Measurements from ENCODE around the gene FHOD3.
A peak's percentile ranks its signal among the peaks of the same experiment; 100 is the strongest.
"Not testable (repeated sequence)": the region's sequence is repeated elsewhere in the genome, so short reads cannot be mapped to it uniquely, and the experiment has no call there.

The FHOD3 gene

DNA sequence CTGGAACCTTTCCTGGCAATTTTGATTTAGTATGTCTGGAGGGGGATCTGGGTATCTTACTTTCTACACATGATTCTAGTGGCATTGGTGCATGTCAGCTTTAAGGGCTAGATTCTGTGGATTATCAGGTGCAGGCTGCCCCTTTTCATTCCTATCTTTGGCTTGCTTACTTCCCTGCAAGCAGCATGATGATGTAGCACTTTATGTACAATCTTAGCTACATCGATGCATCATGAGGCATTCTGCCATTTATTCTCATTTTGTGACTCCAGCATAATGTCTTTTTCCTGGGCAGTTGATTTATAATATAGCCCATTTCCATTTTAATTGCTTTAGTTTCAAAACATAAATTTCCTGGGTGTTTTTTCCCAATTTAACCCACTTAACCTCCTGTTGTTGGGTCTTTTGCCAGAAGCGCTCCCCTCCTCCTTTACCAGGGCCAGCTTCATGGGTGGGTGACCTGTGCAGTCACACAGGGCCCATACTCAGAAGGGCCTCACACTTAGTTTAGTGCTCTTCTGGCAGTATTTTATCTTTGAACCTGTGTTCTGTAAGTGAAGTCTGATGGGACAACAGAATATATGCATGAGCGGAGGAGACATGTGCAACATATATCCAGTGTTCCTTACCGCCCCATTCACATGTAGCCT, 495.2 kb downstream of the FHOD3 start:
- DNase-seq (ENCODE audit: low read depth), result no peak

- DNase-seq (ENCODE audit: low read depth), result no peak
Observed at GRCh38 chr18:36798738-36799473, 501.4 kb downstream of the FHOD3 start.

DNA sequence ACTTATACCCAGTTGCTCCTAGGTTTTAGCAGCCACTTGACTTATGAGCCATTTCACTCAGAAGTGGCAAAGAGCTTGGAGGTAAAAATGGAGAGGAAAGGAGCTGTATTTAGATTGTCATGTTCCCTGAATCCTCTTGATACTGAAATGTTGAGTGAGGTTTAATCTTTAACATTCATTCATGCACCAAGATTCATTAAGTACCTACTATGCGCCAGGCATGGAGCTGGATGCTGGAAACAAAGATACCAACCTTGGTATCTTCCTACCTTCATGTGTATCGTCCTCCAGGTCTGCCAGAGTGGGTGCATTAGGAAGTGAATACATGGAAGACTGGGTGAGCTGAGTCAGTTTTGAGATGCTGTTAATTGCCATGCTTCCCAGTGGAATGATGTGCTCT, 507.6 kb downstream of the FHOD3 start:
- no peak for DNase-seq (ENCODE audit: low read depth)

DNA sequence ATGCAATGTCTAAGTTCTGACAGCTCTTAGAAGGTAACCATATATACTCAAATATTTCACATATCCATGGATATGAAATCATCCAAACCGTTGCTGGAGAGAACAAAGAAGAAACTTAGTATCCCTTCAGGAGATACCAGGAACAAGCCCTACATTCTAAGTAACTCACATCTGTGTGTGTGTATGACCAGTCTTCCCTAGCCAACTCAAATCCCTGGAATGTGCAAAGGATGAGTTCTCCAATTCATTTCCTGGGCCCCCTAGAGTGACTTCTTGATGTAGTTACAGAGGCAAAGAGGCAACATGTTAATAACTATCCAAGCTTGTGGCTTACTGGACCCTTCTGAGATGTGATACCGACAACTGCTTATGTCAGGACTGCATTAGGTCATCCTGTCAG, 511.2 kb downstream of the FHOD3 start:
- DNase-seq (ENCODE audit: low read depth), result no peak

GRCh38 chr18:36809590-36810381, 512.3 kb downstream of the FHOD3 start:
- no peak for DNase-seq (ENCODE audit: low read depth)

GRCh38 chr18:36811430-36811829, 513.9 kb downstream of the FHOD3 start:
- no peak for DNase-seq (ENCODE audit: low read depth)

GRCh38 chr18:36811955-36812354, 514.4 kb downstream of the FHOD3 start:
- DNase-seq (ENCODE audit: low read depth), result no peak

GRCh38 chr18:36812678-36813077, 515.2 kb downstream of the FHOD3 start:
- no peak for DNase-seq (ENCODE audit: low read depth)

GRCh38 chr18:36813101-36813775, 515.7 kb downstream of the FHOD3 start:
- no peak for DNase-seq (ENCODE audit: low read depth)

DNA sequence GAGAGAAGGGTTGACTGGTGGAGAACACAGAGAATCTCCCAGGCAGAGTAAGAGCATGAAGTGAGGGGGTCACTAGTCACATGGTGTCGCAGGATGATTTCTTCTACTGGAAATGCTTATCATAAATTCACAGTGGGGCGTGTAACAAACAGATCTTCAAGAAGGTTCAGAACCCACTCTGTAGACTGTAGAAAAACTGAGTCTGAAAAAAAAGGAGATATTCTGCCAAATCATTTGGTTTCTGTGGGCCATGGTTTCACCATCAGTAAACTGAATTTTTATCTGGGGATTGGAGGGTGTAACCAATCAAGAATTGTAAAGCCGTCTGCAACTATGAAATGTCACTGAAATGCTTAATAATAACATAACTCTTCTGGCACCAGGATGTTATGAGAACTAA, 516.3 kb downstream of the FHOD3 start:
- no peak for DNase-seq (ENCODE audit: low read depth)

- DNase-seq (ENCODE audit: low read depth), result no peak
Observed at GRCh38 chr18:36814994-36815393, 517.5 kb downstream of the FHOD3 start.

DNA sequence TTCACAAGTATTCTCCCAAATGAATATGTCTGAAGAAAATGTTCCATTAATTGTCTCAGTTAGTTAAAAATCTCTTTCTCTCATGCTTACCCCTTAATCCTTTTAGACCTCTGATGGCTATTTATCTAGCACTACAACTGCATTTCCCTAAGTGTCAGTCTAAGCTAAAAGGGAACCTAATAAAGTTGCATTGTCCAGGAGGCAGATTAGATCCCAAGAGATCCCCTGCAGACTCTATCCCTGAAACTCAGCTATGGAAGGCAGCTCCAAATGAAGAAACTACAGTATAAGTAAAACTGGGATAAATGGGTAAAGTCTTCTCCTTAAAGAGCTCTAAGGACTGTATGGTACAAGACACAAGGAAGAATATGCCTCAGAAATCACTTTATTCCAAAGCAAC, 518.6 kb downstream of the FHOD3 start:
- not testable (repeated sequence) for DNase-seq (ENCODE audit: low read depth)

- DNase-seq (ENCODE audit: low read depth), result no peak
Observed at GRCh38 chr18:36817039-36817438, 519.5 kb downstream of the FHOD3 start.

DNA sequence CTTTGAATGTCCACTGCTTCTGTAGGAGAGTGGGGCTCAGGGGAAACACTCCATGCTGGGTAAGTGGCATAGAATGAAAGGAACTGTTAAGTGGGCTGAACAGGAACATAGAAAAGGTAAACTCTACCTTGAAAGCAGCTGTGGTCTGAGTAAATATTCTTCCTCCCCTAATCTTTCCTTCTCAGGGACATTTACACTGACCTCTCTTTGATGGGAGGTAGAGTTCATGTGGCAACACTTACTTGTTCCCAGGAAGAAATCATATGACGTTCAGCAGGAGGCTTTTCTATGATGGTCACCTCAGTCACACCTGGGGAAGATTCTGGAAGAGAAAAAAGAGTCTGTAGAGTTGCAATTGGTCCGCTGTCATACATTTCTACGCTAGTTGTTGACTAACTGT, 521.1 kb downstream of the FHOD3 start:
- DNase-seq (ENCODE audit: low read depth), result no peak

- DNase-seq (ENCODE audit: low read depth), result no peak
Observed at GRCh38 chr18:36819621-36820020, 522.1 kb downstream of the FHOD3 start.

- no peak for DNase-seq (ENCODE audit: low read depth)
Observed at GRCh38 chr18:36821681-36822080, 524.2 kb downstream of the FHOD3 start.

- DNase-seq (ENCODE audit: low read depth), result no peak
Observed at GRCh38 chr18:36825526-36825925, 528.0 kb downstream of the FHOD3 start.

- DNase-seq (ENCODE audit: low read depth), result no peak
Observed at GRCh38 chr18:36826556-36826955, 529.0 kb downstream of the FHOD3 start.

DNA sequence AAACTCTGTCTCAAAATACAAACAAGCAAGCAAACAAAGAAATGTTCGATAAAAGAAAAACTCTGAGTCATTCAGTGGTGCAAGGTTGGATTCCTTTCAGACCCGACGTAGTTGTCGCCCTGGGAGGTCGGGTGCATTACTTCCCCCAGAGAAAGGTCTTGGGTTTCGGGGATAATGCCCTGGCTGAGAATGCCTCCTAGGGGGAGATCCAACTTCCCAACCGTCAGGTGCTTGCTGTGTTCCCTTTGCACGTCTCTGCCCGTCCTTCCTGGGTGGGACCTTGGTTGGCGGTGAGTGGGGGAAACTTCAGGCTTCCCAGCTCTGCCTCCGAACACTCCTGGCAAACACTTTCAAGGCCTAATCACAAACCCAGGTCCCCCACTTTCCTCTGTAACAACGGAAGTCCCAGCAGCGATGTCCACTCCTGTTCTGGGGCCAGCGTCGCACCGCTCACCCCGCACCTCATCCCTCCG, 530.7 kb downstream of the FHOD3 start:
- DNase-seq (ENCODE audit: low read depth), result no peak

DNA sequence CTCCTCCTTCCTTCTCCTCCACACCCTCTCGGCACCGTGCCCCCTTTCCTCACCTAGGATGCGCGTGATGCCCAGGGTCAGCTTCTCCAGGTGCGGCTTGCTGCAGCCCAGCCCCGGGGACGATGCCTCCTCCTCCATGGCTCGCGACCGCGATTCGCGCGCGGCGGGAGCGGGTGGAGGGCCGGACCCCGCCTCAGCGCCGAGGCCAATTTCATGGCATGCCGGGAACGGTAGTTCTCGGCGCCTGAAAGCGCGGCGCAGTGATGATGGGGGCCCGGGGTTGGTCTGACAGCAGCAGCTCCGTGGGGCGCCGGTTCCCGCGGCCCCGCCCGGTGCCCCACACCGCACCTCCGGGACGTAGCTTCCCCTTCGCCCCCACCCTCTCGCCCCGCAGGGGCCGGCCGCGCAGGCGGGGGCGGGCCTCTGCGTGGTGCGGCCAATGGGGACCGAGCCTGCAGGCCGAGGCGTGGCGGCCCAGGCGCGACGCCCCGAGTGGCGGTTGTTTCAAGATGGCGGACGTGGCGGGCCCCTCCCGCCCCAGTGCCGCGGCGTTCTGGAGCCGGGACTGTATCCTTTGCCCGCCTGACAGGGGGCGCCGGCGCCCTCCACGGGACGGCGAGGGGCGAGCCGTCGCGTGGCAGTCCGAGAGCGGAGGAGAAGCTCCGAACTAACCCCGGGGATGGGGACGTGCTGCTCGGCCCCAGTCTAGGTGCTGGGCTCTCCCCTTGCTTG, 531.3 kb downstream of the FHOD3 start, which contains the start of the genes KIAA1328 and TPGS2:
Gene KIAA1328 (plus strand): TSS at position 498 of the 732 bp plus-strand sequence. CDS start 12 bp downstream, at position 510.
Gene TPGS2 (minus strand): TSS at position 373 of the 732 bp plus-strand sequence. CDS start 235 bp downstream, at position 138.
- peak; percentile 72 for DNase-seq (ENCODE audit: low read depth)

Measured in stimulated activated CD8-positive, alpha-beta memory T cell treated with anti-CD3 and anti-CD28 coated beads, Interleukin-15, amount 100 ng/mL, for 24 hours (primary cell).